ENCODE results near the gene ACTL10. TPM values are rescaled to one million over a fixed set of nuclear protein-coding genes. Genes with fewer than 3 reads are reported as not detected.

The ACTL10 gene
- total and polyA plus RNA-seq, 2 donors from 2014 or later, result 1.7 to 3.0 TPM

GRCh38 chr20:33648396-33649004 lies 18.2 kb upstream of the ACTL10 start:
- Histone ChIP-seq H3K4me3 (ENCODE audit: low read length in 3 of 3) (no peak overlapping the region), H3K36me3 (ENCODE audit: control insufficient read depth in 2 of 3, insufficient read depth in 3 of 3, low read length in 3 of 3) (peaks cover 5 to 23% (median 13%) of the 10 kb centered on the region in 3 donors), H3K27ac (ENCODE audit: low read depth in 2 of 2, low read length in 2 of 2) (peak overlapping the region in 1 of 2 donors; percentile 19), H3K9ac (ENCODE audit: low read length in 3 of 3) (no peak overlapping the region), H3K4me1 (ENCODE audit: control insufficient read depth in 2 of 3, insufficient read depth in 2 of 3, low read depth in 1 of 3, low read length in 3 of 3) (peaks cover 5 to 19% (median 15%) of the 10 kb centered on the region in 3 donors), H3K9me3 (ENCODE audit: control insufficient read depth in 2 of 3, insufficient read depth in 1 of 3, low read length in 3 of 3) (no peaks in the 10 kb centered on the region), H3K27me3 (ENCODE audit: control insufficient read depth, insufficient read depth, low read length) (no peaks in the 10 kb centered on the region)
- DNase-seq, result peak in 1 of 5 donors; percentile 73
- FAIRE-seq, result no peak
- TF ChIP-seq, protein P1, sequence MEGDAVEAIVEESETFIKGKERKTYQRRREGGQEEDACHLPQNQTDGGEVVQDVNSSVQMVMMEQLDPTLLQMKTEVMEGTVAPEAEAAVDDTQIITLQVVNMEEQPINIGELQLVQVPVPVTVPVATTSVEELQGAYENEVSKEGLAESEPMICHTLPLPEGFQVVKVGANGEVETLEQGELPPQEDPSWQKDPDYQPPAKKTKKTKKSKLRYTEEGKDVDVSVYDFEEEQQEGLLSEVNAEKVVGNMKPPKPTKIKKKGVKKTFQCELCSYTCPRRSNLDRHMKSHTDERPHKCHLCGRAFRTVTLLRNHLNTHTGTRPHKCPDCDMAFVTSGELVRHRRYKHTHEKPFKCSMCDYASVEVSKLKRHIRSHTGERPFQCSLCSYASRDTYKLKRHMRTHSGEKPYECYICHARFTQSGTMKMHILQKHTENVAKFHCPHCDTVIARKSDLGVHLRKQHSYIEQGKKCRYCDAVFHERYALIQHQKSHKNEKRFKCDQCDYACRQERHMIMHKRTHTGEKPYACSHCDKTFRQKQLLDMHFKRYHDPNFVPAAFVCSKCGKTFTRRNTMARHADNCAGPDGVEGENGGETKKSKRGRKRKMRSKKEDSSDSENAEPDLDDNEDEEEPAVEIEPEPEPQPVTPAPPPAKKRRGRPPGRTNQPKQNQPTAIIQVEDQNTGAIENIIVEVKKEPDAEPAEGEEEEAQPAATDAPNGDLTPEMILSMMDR (IDR thresholded peaks at IDR 0.05; ENCODE audit: borderline replicate concordance, extremely low read depth, insufficient read depth), result no peak
- intact Hi-C loops (cut with DNase I), result no loop called here

DNA sequence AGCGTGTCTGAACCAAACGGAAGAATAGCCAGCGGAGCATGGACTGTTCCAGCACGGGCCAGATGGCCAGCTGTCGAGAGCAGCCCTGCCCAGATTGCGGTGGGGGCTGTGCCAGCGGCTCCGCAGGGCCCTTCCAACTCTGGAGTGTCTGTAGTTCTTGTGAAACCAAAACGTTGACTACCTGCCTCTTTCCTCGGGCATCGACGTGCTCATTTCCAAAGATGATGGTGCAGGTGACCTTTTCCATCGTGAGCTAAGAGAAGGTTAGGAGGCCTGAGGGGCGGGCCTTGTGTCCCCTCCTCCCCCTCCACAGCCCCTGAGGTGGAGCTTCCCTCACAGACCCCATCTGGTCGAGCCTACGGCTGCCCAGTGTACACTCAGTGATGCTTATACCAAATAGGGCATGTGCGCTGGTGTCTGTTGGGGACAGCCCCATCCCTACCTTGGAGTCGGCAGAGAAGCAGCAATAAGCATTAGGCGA lies 17.5 kb upstream of the ACTL10 start:
- intact Hi-C loops (cut with DNase I), result no loop called here
- TF ChIP-seq, protein P1 (IDR thresholded peaks at IDR 0.05; ENCODE audit: borderline replicate concordance, extremely low read depth, insufficient read depth), result no peak
- DNase-seq (peak; percentile 48 to 82 (median 61)), FAIRE-seq (no peak)
- Histone ChIP-seq H3K9ac (ENCODE audit: low read length in 3 of 3) (no peak overlapping the region), H3K27ac (ENCODE audit: low read depth in 2 of 2, low read length in 2 of 2) (no peak overlapping the region), H3K9me3 (ENCODE audit: control insufficient read depth in 2 of 3, insufficient read depth in 1 of 3, low read length in 3 of 3) (no peaks in the 10 kb centered on the region), H3K36me3 (ENCODE audit: control insufficient read depth in 2 of 3, insufficient read depth in 3 of 3, low read length in 3 of 3) (peaks cover 3 to 19% (median 8%) of the 10 kb centered on the region in 3 donors), H3K4me1 (ENCODE audit: control insufficient read depth in 2 of 3, insufficient read depth in 2 of 3, low read depth in 1 of 3, low read length in 3 of 3) (peaks cover 5 to 25% (median 20%) of the 10 kb centered on the region in 3 donors), H3K27me3 (ENCODE audit: control insufficient read depth, insufficient read depth, low read length) (no peaks in the 10 kb centered on the region), H3K4me3 (ENCODE audit: low read length in 3 of 3) (no peak overlapping the region)

DNA sequence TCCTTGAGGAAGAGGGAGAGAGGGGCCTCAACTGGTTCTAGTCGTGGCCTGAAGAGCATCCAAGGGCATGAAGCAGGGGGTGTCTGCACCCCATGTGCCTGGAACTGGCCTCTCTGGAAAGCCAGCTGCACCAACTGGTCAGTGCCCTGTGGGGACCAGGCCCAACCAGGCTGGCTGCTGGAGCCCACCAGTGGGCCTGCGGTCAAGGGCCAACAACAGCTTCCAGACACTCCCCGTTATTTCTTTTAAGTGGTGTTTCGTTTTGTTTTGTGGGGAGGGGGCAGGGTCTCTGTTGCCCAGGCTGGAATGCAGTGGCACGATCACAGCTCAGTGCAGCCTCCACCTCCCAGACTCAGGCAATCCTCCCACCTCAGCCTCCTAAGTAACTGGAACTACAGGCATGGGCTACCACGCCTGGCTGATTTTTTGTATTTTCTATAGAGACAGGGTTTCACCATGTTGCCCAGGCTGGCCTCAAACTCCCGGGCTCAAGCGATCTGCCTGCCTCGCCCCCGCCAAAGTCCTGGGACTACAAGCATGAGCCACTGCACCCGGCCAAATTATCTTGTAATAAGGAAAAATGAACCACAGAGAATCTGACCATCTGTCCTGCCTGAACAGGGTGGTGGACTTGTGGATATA lies 16.5 kb upstream of the ACTL10 start:
- H3K27ac ChIP-seq (ENCODE audit: low read depth in 2 of 2, low read length in 2 of 2), result no peak overlapping the region
- peaks cover 5 to 25% (median 20%) of the 10 kb centered on the region in 3 donors for H3K4me1 ChIP-seq (ENCODE audit: control insufficient read depth in 2 of 3, insufficient read depth in 2 of 3, low read depth in 1 of 3, low read length in 3 of 3)
- H3K4me3 ChIP-seq (ENCODE audit: low read length in 3 of 3), result no peak overlapping the region
- no peaks in the 10 kb centered on the region for H3K9me3 ChIP-seq (ENCODE audit: control insufficient read depth in 2 of 3, insufficient read depth in 1 of 3, low read length in 3 of 3)
- intact Hi-C loops (cut with DNase I), result loop anchor here (10.0 kb wide), 1 partner anchor 195 kb away; no protein-coding TSS in a partner anchor
- peak in 1 of 5 donors; percentile 52 for DNase-seq
- H3K9ac ChIP-seq (ENCODE audit: low read length in 3 of 3), result no peak overlapping the region
- no peak for FAIRE-seq
- TF ChIP-seq, protein P1 (IDR thresholded peaks at IDR 0.05; ENCODE audit: borderline replicate concordance, extremely low read depth, insufficient read depth), result no peak
- no peaks in the 10 kb centered on the region for H3K27me3 ChIP-seq (ENCODE audit: control insufficient read depth, insufficient read depth, low read length)
- peaks cover 3 to 11% (median 4%) of the 10 kb centered on the region in 3 donors for H3K36me3 ChIP-seq (ENCODE audit: control insufficient read depth in 2 of 3, insufficient read depth in 3 of 3, low read length in 3 of 3)

All from kidney (tissue), 14 donors.